ENCODE data around the gene ELL.
A peak's percentile ranks its signal among the peaks of the same experiment; 100 is the strongest.

Gene ELL

GRCh38 chr19:18449552-18449951, 72.3 kb downstream of the ELL start:
- TF ChIP-seq CTCF (conservative IDR thresholded peaks at IDR 0.05; ENCODE audit: low read depth): no peak
- peak overlapping the region; percentile 16 for H3K27ac ChIP-seq
- ChIA-PET CTCF (interaction anchor here (0.7 to 2.8 kb wide), 2 partner anchors 71 to 186 kb away, joined by 3 to 10 read pairs; partner anchors contain the start of gene ELL), POLR2A (ENCODE audit: low non-redundant PET) (no interaction called here)
- no peak for DNase-seq (ENCODE audit: low spot score)

DNA sequence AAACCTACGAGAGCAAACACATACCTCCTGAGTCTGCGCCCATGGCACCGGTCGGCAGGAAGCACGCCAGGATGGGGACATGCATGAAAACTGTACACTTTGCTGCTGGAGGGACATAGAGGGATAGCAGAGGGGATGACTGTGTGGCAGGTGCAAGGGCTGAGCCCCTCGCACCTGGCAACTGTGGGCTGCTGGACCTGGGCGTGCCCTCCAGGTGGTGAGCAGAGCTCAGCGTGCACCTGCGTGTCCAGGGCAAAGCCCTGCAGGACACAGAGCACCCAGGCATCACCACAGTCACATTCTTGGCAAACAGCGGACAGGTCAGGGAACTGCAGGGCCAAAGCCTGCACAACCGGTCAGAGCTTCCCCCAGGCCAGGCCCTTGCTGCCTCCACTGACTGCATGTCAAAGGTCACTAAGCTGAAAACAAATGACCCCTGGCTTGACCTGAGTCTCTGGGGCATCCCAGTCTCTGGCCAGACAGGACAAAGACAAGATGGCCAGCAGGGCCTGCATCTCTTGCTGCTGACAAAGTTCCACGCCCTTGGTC, 75.0 kb downstream of the ELL start:
- POLR2A ChIA-PET (ENCODE audit: low non-redundant PET): no interaction called here
- peak overlapping the region; percentile 22 for H3K27ac ChIP-seq
- DNase-seq (ENCODE audit: low spot score): no peak
- no peak for TF ChIP-seq CTCF (conservative IDR thresholded peaks at IDR 0.05; ENCODE audit: low read depth)
- CTCF ChIA-PET: interaction anchor here (0.6 to 1.6 kb wide), 3 partner anchors 14 to 299 kb away, joined by 3 to 6 read pairs (median 4); no protein-coding TSS in a partner anchor

DNA sequence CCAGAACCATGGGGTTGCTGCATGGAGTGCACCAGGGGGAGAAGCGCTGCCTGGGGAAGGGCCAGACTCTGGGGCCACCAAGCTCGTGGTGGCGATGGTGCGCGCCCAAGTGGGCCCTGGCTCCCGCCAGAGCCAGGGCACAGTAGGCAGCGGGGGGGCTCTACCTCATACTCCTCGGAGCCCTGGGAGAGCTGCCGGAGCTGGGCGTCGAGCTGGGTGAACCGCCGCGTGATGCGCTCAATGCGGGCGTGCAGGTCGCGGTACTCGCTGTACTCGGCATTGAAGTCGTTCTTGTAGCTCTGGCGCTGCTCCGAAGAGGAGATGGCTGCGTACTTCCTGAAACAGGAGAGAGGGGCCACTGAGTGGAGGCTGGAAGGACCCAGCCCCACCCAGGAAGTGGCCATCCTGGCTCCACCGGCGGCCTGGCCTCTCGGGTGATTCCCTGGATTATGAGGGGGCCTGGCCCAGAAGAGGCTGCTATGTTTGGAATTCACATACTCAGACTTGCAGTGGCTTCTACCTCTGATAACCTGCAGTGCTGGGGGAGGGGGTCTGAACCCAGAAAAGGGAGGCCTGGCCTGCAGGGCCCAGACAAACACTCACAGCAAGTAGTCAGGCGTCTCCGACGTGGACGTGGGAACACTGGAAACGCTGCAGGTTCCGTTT, 75.6 kb downstream of the ELL start:
- CTCF ChIA-PET: interaction anchor here (0.6 kb wide), 2 partner anchors 144 to 420 kb away, joined by 3 to 4 read pairs; no protein-coding TSS in a partner anchor
- POLR2A ChIA-PET (ENCODE audit: low non-redundant PET): no interaction called here
- no peak for TF ChIP-seq CTCF (conservative IDR thresholded peaks at IDR 0.05; ENCODE audit: low read depth)
- H3K27ac ChIP-seq: peak overlapping the region; percentile 22
- DNase-seq (ENCODE audit: low spot score): no peak

- POLR2A ChIA-PET (ENCODE audit: low non-redundant PET): no interaction called here
- TF ChIP-seq CTCF (conservative IDR thresholded peaks at IDR 0.05; ENCODE audit: low read depth): no peak
- peak overlapping the region; percentile 22 for H3K27ac ChIP-seq
- no peak for DNase-seq (ENCODE audit: low spot score)
- CTCF ChIA-PET: interaction anchor here (0.6 kb wide), 2 partner anchors 143 to 421 kb away, joined by 3 read pairs; partner anchors contain the start of gene REX1BD
Measured at GRCh38 chr19:18445262-18445948, 76.5 kb downstream of the ELL start.

DNA sequence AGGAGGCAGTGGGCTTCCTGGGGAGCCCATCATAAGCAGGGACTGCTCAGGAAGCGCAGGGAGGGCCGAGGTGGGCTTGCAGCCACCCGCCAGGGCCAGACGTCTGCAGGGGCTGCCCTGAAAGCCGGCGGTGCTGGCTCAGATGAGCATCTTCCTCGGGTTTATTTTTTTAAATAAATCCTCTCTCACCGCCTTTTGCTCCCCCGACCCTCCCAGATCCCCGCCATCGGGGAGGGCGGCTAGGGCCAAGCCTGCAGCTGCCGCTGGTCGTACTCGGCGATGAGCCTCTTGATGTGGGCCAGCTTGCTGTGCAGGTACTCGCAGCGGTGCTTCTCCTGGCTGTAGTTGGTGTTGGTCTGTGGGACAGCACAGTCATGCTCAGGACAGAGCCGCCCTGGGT, 77.4 kb downstream of the ELL start:
- DNase-seq (ENCODE audit: low spot score): no peak
- no peak for TF ChIP-seq CTCF (conservative IDR thresholded peaks at IDR 0.05; ENCODE audit: low read depth)
- peak overlapping the region; percentile 45 for H3K27ac ChIP-seq
- ChIA-PET CTCF (no interaction called here), POLR2A (ENCODE audit: low non-redundant PET) (no interaction called here)

DNA sequence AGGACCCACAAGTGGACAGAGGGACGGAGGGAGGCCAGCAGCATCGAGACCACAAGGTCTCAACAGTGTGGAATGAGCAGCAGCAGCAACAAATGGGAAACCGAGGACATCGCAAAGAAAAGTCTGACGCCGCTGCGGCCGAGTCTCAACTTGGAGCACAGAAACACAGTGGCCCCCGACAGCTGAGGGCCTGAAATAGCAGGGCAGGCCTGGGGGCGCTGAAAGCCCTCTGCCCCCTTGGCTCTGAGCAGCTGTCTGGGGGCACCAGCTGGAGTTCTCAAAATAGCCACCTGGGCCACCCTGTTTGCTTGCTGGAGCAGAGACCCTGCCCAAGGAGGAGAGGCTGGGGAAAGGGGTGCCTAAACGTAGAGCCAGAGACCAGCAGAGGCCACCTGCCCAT, 78.0 kb downstream of the ELL start:
- ChIA-PET CTCF (no interaction called here), POLR2A (ENCODE audit: low non-redundant PET) (no interaction called here)
- no peak for TF ChIP-seq CTCF (conservative IDR thresholded peaks at IDR 0.05; ENCODE audit: low read depth)
- DNase-seq (ENCODE audit: low spot score): no peak
- peak overlapping the region; percentile 45 for H3K27ac ChIP-seq

All from RWPE1 (cell line).